Measurements from ENCODE around the gene RPL13A.

RPL13A gene

DNA sequence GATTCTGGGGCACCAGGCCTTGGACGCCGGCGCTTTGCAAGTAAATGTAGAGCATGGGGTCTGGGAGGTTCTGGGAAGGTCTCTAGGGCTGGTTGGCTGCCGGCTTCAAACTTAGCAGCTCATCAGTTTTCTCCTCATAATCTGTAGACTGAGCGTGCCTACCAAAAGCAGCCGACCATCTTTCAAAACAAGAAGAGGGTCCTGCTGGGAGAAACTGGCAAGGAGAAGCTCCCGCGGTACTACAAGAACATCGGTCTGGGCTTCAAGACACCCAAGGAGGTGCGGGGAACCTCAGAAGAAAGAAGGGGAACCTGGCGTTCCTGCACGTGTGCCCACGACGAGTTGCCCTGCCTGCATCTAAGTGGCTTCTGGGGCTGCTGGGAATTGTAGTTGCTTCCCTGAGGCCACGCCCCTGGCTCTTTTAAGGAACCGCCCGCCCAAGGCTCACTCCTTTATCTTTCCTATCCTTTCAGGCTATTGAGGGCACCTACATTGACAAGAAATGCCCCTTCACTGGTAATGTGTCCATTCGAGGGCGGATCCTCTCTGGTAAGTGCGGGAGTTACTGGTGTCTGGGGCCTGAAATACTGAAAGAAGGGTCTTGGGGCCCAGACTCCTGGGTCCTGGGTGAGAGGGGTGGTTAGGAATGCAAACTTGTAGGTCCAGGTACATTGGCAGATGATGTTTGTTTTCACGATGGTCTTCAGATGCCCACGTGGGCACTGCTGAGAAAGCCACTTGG, 9.8 kb downstream of the RPL13A start:
- intact Hi-C loops (cut with DNase I), result loop anchor here (5.0 to 10.0 kb wide), 2 partner anchors 45 to 378 kb away; partner anchors contain the start of genes AKT1S1, ALDH16A1, PIH1D1 and TBC1D17
- DNase-seq, result peak in 2 of 10 donors; percentile 34 to 36

DNA sequence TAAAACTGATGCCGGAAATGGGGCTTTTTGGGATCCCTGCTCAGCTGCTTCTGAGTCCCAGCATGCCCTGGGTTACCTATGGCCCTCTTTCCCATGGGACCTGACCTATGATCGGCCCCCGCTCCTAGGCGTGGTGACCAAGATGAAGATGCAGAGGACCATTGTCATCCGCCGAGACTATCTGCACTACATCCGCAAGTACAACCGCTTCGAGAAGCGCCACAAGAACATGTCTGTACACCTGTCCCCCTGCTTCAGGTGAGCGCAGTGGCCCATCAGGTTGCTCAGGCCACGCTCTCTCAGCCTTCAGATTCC, 10.3 kb downstream of the RPL13A start:
- intact Hi-C loops (cut with DNase I), result loop anchor here (5.0 to 10.0 kb wide), 2 partner anchors 45 to 377 kb away; partner anchors contain the start of genes AKT1S1, ALDH16A1, PIH1D1 and TBC1D17
- no peak for DNase-seq

DNA sequence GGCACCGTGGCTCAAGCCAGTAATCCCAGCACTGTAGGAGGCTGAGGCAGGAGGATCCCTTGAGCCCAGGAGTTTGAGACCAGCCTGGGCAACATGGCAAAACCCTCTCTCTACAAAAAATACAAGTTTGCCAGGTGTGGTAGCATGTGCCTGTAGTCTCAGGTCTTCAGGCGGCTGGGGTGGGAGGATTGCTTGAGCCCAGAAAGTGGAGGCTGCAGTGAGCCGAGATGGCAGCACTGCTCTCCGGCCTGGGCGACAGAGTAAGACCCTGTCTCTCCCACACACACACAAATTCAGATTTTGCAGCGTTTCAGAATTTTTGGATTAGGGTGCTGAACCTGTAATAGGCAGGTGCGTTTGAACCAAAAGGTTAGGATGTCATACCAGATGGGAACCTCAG, 11.1 kb downstream of the RPL13A start:
- intact Hi-C loops (cut with DNase I), result loop anchor here (5.0 to 10.0 kb wide), 2 partner anchors 46 to 376 kb away; partner anchors contain the start of genes AKT1S1, ALDH16A1, PIH1D1 and TBC1D17
- no peak for DNase-seq

DNA sequence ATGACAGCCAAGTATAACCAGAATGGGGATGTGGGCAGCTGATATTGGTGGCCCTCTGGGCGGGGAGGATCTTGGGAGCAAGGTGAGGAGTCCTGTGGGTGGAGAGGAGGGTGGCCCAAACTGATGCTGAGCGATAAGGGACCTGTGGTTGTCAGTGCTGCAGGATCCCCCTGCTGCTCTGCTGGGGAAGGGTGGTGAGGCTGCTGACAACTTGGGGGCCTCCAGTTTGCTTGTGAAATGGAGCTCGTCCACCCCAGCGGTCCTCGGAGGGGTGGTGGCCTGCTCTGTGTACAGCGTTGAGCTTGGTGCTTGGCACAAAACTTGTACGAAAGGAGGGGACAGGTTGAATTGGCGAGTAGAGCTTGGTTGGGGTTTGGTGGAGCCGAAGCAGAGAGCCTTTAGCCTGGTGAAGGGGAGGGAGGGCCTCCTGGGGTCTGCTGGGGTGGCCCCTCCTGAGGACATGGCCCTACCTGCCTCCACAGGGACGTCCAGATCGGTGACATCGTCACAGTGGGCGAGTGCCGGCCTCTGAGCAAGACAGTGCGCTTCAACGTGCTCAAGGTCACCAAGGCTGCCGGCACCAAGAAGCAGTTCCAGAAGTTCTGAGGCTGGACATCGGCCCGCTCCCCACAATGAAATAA, 11.7 kb downstream of the RPL13A start:
- no peak for DNase-seq
- intact Hi-C loops (cut with DNase I), result loop anchor here (5.0 to 10.0 kb wide), 2 partner anchors 47 to 376 kb away; partner anchors contain the start of genes AKT1S1, ALDH16A1, PIH1D1 and TBC1D17

DNA sequence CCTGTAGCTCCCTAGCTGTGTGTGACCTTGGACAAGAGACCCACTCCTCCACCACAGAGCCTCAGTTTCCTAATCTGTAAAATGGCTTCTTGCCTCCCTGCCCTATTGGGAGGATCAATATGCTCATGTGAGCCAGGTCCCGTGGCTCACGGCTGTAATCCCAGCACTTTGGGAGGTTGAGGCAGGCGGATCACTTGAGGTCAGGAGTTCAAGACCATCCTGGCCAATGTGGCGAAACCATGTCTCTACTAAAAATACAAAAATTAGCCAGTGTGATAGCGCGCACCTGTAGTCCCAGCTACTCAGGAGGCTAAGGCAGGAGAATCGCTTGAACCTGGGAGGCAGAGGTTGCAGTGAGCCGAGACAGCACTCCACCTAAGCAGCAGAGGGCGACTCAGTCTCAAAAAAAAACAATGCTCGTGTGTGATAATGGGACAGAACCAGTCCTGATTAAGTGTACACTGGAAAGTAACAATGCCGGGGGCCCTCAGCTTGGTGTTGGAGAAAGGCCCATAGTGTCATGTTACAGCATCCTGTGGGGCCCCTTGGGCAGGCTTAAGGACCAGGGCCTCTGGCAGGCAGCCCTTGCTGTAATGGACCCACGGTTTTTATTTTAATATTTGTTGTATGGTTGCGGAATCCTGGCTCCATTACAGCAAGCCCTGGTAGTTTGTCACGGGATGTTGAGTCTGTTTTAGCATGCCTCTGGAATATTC, 15.6 kb downstream of the RPL13A start:
- no peak for DNase-seq
- intact Hi-C loops (cut with DNase I), result loop anchor here (2.0 kb wide), 1 partner anchor 44 kb away; no protein-coding TSS in a partner anchor

DNA sequence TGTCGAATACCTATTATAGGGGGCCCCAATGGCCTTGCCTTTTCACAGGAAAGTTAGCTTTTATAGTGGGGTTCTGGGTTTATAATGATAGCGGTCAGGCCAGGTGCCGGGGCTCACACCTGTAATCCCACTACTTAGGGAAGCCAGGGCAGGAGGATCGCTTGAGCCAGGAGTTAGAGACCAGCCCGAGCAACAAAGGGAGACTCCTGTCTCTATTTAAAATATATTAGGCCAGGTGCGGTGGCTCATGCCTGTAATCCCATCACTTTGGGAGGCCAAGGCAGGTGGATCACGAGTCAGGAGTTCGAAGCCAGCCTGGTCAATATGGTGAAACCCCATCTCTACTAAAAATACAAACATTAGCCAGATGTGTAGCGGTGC, 16.2 kb downstream of the RPL13A start:
- intact Hi-C loops (cut with DNase I), result loop anchor here (2.0 kb wide), 1 partner anchor 43 kb away; no protein-coding TSS in a partner anchor
- DNase-seq, result no peak

DNA sequence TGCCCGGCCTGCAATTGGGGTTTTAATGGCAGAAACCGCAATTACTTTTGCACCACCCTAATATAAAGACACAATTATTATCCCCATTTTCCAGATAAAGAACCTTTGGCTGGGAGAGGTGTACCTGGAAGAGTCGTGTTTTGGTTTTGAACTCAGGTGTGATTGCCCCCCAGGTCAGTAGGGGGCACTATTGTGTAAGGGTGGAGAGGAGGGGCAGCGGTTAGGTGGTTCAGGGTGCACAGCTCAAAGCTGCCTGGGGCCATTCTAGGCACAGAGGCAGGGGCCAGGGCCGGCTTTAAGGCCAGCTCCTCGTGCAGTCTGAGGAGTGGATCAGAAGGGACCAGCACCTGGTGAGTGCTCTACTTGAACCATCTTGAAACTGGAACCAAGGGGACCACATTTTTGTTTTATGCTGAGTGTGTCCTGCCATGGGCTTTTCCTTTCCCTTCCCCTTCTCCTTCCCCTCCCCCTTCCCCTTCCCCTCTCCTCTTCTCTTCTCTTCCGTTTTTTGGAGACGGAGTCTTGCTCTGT, 19.2 kb downstream of the RPL13A start:
- DNase-seq, result peak in 3 of 10 donors; percentile 29 to 84 (median 39)
- intact Hi-C loops (cut with DNase I), result no loop called here

DNA sequence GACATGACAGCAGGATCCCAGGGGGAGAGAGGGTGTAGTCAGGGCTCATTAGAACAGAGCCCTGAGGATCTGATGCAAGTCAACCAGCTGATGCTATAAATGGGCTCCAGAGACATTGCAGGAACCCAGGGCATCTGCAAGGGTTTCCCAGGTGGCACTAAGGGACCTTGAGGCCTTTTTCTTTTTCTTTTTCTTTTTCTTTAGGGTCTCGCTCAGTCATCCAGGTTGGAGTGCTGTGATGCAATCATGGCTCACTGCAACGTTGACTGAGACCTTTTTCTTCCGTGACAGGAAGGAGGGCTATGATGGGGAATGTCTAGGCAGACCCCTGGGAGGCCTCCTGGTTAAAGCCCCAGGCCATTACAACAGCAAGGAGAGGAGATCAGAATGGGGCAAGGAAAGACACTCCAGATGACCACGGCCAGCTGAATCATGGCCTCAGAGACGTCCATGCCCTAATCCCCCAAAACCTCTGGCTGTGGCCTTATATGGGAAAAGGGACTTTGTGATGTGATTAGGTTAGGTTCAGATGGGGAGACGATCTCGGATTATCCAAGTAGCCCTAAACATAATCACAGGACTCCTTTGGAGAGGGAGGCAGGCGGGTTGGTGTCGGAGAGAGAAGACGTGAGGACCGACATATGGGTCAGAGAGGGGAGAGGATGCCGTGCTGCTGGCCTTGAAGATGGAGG, 20.5 kb downstream of the RPL13A start:
- no peak for DNase-seq
- intact Hi-C loops (cut with DNase I), result no loop called here

DNA sequence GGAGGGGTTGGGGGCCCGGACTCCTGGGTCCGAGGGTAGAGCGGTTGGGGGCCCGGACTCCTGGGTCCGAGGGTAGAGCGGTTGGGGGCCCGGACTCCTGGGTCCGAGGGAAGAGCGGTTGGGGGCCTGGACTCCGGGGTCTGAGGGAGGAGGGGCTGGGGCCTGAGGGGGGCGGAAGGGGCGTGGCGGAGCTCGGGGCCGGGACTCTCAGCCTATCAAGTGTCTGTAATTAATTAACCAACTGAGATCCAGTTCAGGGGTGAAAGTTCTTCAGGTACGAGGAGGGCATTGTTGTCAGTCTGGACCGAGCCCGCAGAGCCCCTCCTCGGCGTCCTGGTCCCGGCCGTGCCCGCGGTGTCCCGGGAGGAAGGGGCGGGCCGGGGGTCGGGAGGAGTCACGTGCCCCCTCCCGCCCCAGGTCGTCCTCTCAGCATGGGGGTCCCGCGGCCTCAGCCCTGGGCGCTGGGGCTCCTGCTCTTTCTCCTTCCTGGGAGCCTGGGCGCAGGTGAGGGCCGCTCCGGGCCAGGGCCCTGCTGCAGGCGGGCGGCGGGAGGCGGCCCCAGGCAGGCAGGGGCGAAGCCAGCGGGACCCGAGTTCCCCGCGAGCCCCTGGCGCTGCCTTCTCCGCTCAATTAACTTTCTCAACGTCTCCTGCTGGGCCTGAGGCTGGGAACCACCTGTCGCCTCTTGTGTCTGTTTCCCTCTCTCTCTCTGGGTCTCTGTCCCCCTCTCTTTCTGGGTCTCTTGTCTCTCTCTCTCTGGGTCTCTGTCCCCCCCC, 25.8 kb downstream of the RPL13A start:
- intact Hi-C loops (cut with DNase I), result no loop called here
- DNase-seq, result no peak

DNA sequence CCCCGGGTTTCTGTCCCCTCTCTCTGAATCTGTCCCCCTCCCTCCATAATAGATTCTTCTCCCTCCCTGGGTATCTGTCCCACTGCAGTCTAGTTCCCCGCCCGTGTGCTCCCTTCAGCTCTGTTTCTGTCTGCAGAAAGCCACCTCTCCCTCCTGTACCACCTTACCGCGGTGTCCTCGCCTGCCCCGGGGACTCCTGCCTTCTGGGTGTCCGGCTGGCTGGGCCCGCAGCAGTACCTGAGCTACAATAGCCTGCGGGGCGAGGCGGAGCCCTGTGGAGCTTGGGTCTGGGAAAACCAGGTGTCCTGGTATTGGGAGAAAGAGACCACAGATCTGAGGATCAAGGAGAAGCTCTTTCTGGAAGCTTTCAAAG, 26.3 kb downstream of the RPL13A start:
- intact Hi-C loops (cut with DNase I), result no loop called here
- DNase-seq, result no peak

DNA sequence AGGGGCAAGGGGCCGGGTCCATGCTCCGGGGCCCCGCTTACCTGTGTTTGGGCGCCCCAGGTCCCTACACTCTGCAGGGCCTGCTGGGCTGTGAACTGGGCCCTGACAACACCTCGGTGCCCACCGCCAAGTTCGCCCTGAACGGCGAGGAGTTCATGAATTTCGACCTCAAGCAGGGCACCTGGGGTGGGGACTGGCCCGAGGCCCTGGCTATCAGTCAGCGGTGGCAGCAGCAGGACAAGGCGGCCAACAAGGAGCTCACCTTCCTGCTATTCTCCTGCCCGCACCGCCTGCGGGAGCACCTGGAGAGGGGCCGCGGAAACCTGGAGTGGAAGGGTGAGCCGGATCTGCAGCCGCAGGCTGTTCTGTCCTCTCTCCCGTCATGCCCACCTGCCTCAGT, 26.7 kb downstream of the RPL13A start:
- DNase-seq, result no peak
- intact Hi-C loops (cut with DNase I), result no loop called here

DNA sequence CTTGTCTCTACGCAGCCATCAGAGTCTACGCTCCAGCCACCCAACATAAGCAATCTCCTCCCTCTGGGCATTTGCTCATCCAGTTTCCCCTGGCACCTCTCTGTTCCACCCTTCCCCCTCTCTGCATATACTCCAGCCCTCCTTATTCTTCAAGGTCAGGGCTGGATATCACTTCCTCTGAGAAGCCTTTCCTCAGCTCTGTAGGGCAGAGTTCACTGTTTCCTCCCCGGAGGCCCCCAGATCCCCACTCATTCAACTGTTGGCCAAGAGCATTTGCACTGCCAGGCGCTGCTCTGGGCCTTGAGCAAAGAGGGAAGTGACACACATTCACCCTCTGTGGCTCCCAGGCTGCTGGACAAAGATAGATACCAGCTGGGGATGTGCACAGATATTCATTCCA, 28.4 kb downstream of the RPL13A start:
- DNase-seq, result peak in 1 of 10 donors; percentile 88
- intact Hi-C loops (cut with DNase I), result no loop called here

DNA sequence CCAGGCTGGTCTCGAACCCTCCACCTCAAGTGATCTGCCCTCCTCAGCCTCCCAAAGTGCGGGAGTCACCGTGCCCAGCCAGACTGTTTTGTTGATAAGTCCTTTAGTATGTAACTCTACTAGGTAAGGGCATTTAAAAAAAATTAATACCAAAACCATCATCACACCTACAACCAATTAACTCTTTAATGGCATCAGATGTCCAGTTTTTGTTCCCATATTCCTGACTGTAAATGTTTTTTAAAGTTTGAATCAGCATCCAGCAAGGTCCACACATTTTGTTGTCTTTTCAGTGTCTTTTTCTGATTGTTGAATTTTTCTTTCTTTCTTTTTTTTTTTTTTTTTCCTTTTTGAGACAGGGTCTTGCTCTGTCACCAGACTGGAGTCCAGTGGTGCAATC, 30.6 kb downstream of the RPL13A start:
- intact Hi-C loops (cut with DNase I), result no loop called here
- no peak for DNase-seq

DNA sequence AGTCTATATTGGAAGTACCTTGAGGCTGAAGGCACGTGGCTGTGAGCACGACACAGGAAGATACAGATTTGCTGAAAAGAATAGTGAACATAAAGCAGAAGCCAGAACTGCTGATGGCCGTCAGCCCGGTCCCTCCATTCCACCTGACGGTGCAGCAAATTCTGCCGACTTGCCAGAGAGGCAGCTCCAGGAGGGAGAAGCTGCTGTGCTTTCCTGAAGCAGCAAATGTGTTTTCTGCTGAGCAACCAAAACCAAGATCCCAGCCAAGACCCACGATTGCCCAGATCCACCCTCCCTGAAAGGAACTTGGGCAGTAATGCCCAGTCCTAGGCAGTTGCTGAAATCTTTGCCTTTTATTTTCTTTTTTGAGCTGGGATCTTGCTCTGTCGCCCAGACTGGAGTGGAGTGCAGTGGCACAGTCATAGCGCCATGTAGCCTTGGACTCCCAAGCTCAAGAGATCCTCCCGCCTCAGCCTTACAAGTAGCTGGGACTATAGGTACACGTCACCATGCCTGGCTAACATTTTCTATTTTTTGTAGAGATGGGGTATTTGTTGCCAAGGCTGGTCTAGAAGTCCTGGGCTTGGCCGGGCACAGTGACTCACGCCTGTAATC, 33.4 kb downstream of the RPL13A start:
- DNase-seq, result peak in 1 of 10 donors; percentile 91
- intact Hi-C loops (cut with DNase I), result no loop called here

DNA sequence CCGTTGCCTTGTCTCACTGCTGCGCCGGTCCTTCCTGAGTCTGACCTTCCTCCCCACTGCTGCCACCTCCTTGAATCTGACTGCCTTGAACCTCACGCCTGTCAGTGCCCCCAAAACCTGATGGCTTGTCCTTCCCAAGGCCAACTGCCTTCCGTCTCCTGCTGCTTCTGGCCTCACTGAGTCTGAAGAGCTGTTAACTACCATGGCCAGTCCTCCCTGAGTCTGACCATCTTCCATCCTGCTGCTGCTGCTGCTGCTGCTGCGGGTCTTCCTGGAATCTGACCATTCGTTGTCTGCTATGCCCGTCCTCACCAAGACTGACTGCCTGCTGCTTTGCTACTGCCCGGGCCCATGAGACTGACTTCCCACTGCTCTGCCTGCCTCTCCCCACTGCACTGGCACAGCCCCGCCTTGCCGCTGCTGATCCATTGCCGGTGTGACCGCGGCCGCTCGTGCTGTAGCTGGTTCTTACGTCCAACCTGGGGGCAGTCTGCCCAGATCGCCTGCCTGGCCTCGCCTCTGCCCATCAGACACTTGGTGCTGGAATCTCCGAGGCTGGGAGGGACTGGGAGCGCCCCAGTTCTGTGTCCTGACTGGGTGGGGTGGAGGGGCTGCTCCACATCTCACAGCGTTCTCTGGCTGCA, 37.5 kb downstream of the RPL13A start:
- intact Hi-C loops (cut with DNase I), result no loop called here

DNA sequence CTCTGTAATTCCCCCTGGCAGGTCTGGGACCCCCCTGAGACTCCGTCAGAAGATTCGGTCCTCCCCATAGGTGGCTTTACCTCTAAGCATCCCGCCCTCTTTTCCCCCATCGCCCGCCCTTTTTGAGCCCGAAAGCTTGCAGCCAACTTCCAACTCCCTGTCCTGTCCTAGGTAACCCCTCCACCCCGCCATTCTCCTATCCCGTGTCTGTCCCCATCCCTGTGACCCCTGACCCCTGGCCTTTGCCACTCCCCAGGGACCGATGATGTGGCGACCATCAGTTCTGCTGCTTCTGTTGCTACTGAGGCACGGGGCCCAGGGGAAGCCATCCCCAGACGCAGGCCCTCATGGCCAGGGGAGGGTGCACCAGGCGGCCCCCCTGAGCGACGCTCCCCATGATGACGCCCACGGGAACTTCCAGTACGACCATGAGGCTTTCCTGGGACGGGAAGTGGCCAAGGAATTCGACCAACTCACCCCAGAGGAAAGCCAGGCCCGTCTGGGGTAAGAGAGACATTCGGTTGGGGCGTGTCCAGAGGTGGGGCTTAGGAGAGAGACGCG, 40.9 kb downstream of the RPL13A start:
- intact Hi-C loops (cut with DNase I), result no loop called here
- DNase-seq, result no peak

More for the DNA sequence above, 37.5 kb downstream of the RPL13A start:
- no peak for DNase-seq

DNA sequence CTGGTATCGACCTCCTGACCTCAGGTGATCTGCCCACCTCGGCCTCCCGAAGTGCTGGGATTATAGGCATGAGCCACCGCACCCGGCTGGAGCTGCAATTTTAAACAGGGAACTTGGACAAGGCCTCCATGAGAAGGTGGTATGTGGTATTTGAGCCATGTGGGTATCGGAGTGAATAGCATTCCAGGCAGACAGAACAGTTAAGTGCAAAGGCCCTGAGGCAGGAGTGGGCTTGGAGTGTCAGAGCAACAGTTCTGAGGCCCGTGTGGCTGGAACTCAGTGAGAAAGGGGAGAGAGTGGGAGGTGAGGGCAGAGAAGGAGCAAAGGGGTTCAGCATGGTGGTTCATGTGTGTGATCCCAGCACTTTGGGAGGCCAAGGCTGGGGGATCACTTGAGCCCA, 43.3 kb downstream of the RPL13A start:
- DNase-seq, result no peak
- intact Hi-C loops (cut with DNase I), result no loop called here

All from posterior cingulate gyrus (tissue), 11 donors.